SK-N-SH (cell line): Measurements from ENCODE around the gene PIEZO2. TPM values are rescaled to one million over a fixed set of nuclear protein-coding genes. Genes with fewer than 3 reads are reported as not detected.

ENCODE experiments used
- CTCF ChIA-PET: fragments of 300-600, 350-600 bp; formaldehyde crosslinking; extraction: SDS; loops from one replicate; lab custom pipeline; 2021; lab: Yijun Ruan, JAX
- POLR2A ChIA-PET: fragments of 350-600 bp; sonication (Branson Sonifier 250); formaldehyde crosslinking; extraction: SDS; loops from one replicate; lab custom pipeline; 2020; ENCODE audit warnings: antibody characterized with exemption, inconsistent platforms; lab: Yijun Ruan, JAX
- DNase-seq: peaks from one replicate; pipeline ENCODE4 v3.0.0; 2012
- H2AFZ ChIP-seq: fragments of 200-600 bp; sonication (generic); 2 replicates; pipeline ENCODE4 v1.8.1; 2016; ENCODE audit warnings: antibody characterized with exemption, mild to moderate bottlenecking, low read depth
- H3F3A ChIP-seq: fragments of 200-600 bp; sonication (generic); replicated peaks from 2 replicates; pipeline ENCODE3; 2016; ENCODE audit warnings: antibody characterized with exemption, mild to moderate bottlenecking; ENCODE audit not compliant: insufficient read depth
- H3K27ac ChIP-seq, 2 experiments: fragments of 200-500 bp in 1 of 2; fragments of 200-600 bp in 1 of 2; sonication (Bioruptor generic) in 1 of 2; sonication (generic), shearing (Covaris generic) in 1 of 2; 2 replicates each; pipeline versions ENCODE4 v1.5.1 to v1.6.1; 2014 to 2016; ENCODE audit warnings: low read depth in 2 of 2, inconsistent platforms in 1 of 2, low read length in 1 of 2, mild to moderate bottlenecking in 1 of 2, mixed read lengths in 1 of 2
- H3K27me3 ChIP-seq: fragments of 200-600 bp; sonication (generic), shearing (Covaris generic); 2 replicates; pipeline ENCODE4 v1.6.1; 2016; ENCODE audit warnings: mixed run types; ENCODE audit not compliant: insufficient read depth
- H3K36me3 ChIP-seq, 2 experiments: fragments of 200-500 bp in 1 of 2; fragments of 200-600 bp in 1 of 2; sonication (Bioruptor generic) in 1 of 2; sonication (generic) in 1 of 2; replicated peaks in 1 of 2; 2 replicates each; pipeline versions ENCODE3 to v1.5.1; 2014 to 2016; ENCODE audit warnings: low read length in 1 of 2, mild to moderate bottlenecking in 1 of 2; ENCODE audit not compliant: insufficient read depth in 2 of 2, control insufficient read depth in 1 of 2
- H3K4me1 ChIP-seq, 2 experiments: fragments of 200-500 bp in 1 of 2; fragments of 200-600 bp in 1 of 2; sonication (Bioruptor generic) in 1 of 2; sonication (generic), shearing (Covaris generic) in 1 of 2; 2 replicates each; pipeline versions ENCODE4 v1.5.1 to v1.6.1; 2014 to 2016; ENCODE audit warnings: low read depth in 1 of 2, low read length in 1 of 2, mixed run types in 1 of 2; ENCODE audit not compliant: insufficient read depth in 2 of 2, control insufficient read depth in 1 of 2
- H3K4me2 ChIP-seq: fragments of 200-600 bp; sonication (generic), shearing (Covaris generic); 2 replicates; pipeline ENCODE4 v1.6.1; 2017; ENCODE audit warnings: mixed run types
- H3K4me3 ChIP-seq, 2 experiments: fragments of 200-500 bp in 1 of 2; fragments of 200-600 bp in 1 of 2; sonication (Bioruptor generic) in 1 of 2; sonication (generic), shearing (Covaris generic) in 1 of 2; 2 replicates each; pipeline versions ENCODE4 v1.5.1 to v1.8.1; 2014 to 2016; ENCODE audit warnings: low read depth in 2 of 2, inconsistent platforms in 1 of 2, low read length in 1 of 2, mild to moderate bottlenecking in 1 of 2, mixed read lengths in 1 of 2, moderate library complexity in 1 of 2
- H3K79me2 ChIP-seq: fragments of 200-600 bp; sonication (generic); 2 replicates; pipeline ENCODE4 v1.8.1; 2017; ENCODE audit warnings: mild to moderate bottlenecking; ENCODE audit not compliant: insufficient read depth
- H3K9ac ChIP-seq: fragments of 200-600 bp; sonication (generic); 2 replicates; pipeline ENCODE4 v1.6.1; 2017; ENCODE audit warnings: mixed run types
- H3K9me2 ChIP-seq: fragments of 200-600 bp; sonication (generic); 2 replicates; pipeline ENCODE4 v1.6.1; 2017; ENCODE audit warnings: mixed run types
- H3K9me3 ChIP-seq: fragments of 200-600 bp; sonication (generic); 2 replicates; pipeline ENCODE4 v1.6.1; 2017; ENCODE audit warnings: mixed run types, mild to moderate bottlenecking, moderate library complexity
- H4K20me1 ChIP-seq: fragments of 200-600 bp; sonication (generic); 2 replicates; pipeline ENCODE4 v1.6.1; 2017; ENCODE audit warnings: mild to moderate bottlenecking, mixed run types; ENCODE audit not compliant: insufficient read depth
- ELF1 ChIP-seq: IDR thresholded peaks from 2 replicates; pipeline ENCODE4 v1.4.0; 2012
- EP300 ChIP-seq, 2 experiments: IDR thresholded peaks; 2 replicates each; pipeline versions ENCODE4 v1.4.0 to v1.6.1; 2012; ENCODE audit warnings: borderline replicate concordance in 1 of 2, low read depth in 1 of 2, low read length in 1 of 2
- EZH2phosphoT487 ChIP-seq: fragments of 200-600 bp; sonication (generic); IDR thresholded peaks from 2 replicates; pipeline ENCODE4 v1.6.1; 2017; ENCODE audit warnings: low read depth, mixed run types, mild to moderate bottlenecking, antibody characterized with exemption, moderate library complexity, borderline replicate concordance
- FOSL2 ChIP-seq: IDR thresholded peaks from 2 replicates; pipeline ENCODE4 v1.4.0; 2012; ENCODE audit warnings: low read depth, mild to moderate bottlenecking, moderate library complexity, borderline replicate concordance
- FOXM1 ChIP-seq: IDR thresholded peaks from 2 replicates; pipeline ENCODE4 v1.4.0; 2012; ENCODE audit warnings: low read depth, mild to moderate bottlenecking
- IRF3 ChIP-seq: fragments of 150-350 bp; IDR thresholded peaks from 2 replicates; pipeline ENCODE4 v1.6.1; 2016; ENCODE audit warnings: mild to moderate bottlenecking, low read depth, low read length
- JUND ChIP-seq: IDR thresholded peaks from 2 replicates; pipeline ENCODE4 v1.4.0; 2012
- MAX ChIP-seq: IDR thresholded peaks from 2 replicates; pipeline ENCODE4 v1.4.0; 2012; ENCODE audit warnings: low read depth
- MEF2A ChIP-seq: IDR thresholded peaks from 2 replicates; pipeline ENCODE4 v1.4.0; 2012; ENCODE audit warnings: low read depth, borderline replicate concordance
- NRF1 ChIP-seq: IDR thresholded peaks from 2 replicates; pipeline ENCODE4 v1.6.1; 2012; ENCODE audit warnings: low read depth, mild to moderate bottlenecking, low read length
- PBX3 ChIP-seq: IDR thresholded peaks from 2 replicates; pipeline ENCODE4; 2012
- RAD21 ChIP-seq: IDR thresholded peaks from 2 replicates; pipeline ENCODE4 v1.6.1; 2012; ENCODE audit warnings: mild to moderate bottlenecking, low read length
- RCOR1 ChIP-seq: fragments of 150-350 bp; IDR thresholded peaks from 2 replicates; pipeline ENCODE4 v1.6.1; 2017; ENCODE audit warnings: antibody characterized with exemption, low read length
- RXRA ChIP-seq: IDR thresholded peaks from 2 replicates; pipeline ENCODE4 v1.4.0; 2012; ENCODE audit warnings: low read depth, mild to moderate bottlenecking, borderline replicate concordance
- SMC3 ChIP-seq: IDR thresholded peaks from 2 replicates; pipeline ENCODE4 v1.6.1; 2012; ENCODE audit warnings: low read depth, low read length, improper control_type of control experiment
- TAF1 ChIP-seq: IDR thresholded peaks from 2 replicates; pipeline ENCODE4 v1.6.1; 2012; ENCODE audit warnings: low read depth, mild to moderate bottlenecking, low read length, moderate library complexity, borderline replicate concordance
- TEAD4 ChIP-seq: IDR thresholded peaks from 2 replicates; pipeline ENCODE4 v1.4.0; 2012; ENCODE audit warnings: mild to moderate bottlenecking, borderline replicate concordance; ENCODE audit not compliant: insufficient read depth
- USF1 ChIP-seq: IDR thresholded peaks from 2 replicates; pipeline ENCODE4 v1.4.0; 2012; ENCODE audit warnings: low read depth, borderline replicate concordance
- USF2 ChIP-seq: fragments of 150-350 bp; IDR thresholded peaks from 2 replicates; pipeline ENCODE4 v1.6.1; 2017; ENCODE audit warnings: antibody characterized with exemption, low read length, low read depth, borderline replicate concordance
- YY1 ChIP-seq: IDR thresholded peaks from 2 replicates; pipeline ENCODE4 v1.4.0; 2012; ENCODE audit warnings: low read depth, mild to moderate bottlenecking
- ZBTB33 ChIP-seq: IDR thresholded peaks from 2 replicates; pipeline ENCODE4 v1.4.0; 2012; ENCODE audit warnings: low read depth, borderline replicate concordance
- WGBS: methylation state at CpG from one replicate; pipeline ENCODE4 v1.1.6; 2017; ENCODE audit warnings: low lambda C conversion rate; 5-methylcytosine and 5-hydroxymethylcytosine counted together
- polyA plus RNA-seq, 3 experiments: library from polyadenylated mRNA; depleted of rRNA; stranded (reverse); fragments of >200 nt; gene quantifications; 2 replicates each; pipeline ENCODE4 v1.2.3, GENCODE V29; 2012

Gene PIEZO2
- polyA plus RNA-seq, 1 of the 3 experiments (the other 2 are of a cell fraction), result not detected

GRCh38 chr18:11055721-11056120, 93.6 kb downstream of the PIEZO2 start (continued):
- TF ChIP-seq NRF1 (no peak), RXRA (no peak), TAF1 (no peak), ELF1 (no peak)

- Histone ChIP-seq H3K27ac (no peak overlapping the region), H3K36me3 (no peaks in the 10 kb centered on the region), H3K9me3 (no peaks in the 10 kb centered on the region), H4K20me1 (no peaks in the 10 kb centered on the region), H3K9me2 (no peaks in the 10 kb centered on the region), H3K4me2 (no peak overlapping the region), H3K79me2 (no peaks in the 10 kb centered on the region), H2AFZ (no peak overlapping the region), H3F3A (no peaks in the 10 kb centered on the region), H3K4me3 (no peak overlapping the region), H3K4me1 (no peaks in the 10 kb centered on the region), H3K27me3 (peaks cover 4% of the 10 kb centered on the region), H3K9ac (no peak overlapping the region)
- CTCF ChIA-PET, result no interaction called here
- 4% methylated on average over 4 of the region's 4 CpGs for WGBS
- POLR2A ChIA-PET, result no interaction called here
- no peak for TF ChIP-seq ZBTB33
- TF ChIP-seq MAX, result no peak
- TF ChIP-seq FOSL2, result no peak
- no peak for TF ChIP-seq JUND
- no peak for TF ChIP-seq RXRA
- no peak for DNase-seq
Observed at GRCh38 chr18:11054497-11054896, 94.9 kb downstream of the PIEZO2 start.

- no peaks in the 10 kb centered on the region for H3K79me2 ChIP-seq
- CTCF ChIA-PET, result interaction anchor here (5.1 kb wide), 1 partner anchor 13 kb away, joined by 27 read pairs; no protein-coding TSS in a partner anchor
- H3K4me2 ChIP-seq, result no peak overlapping the region
- no peak overlapping the region for H3K9ac ChIP-seq
- POLR2A ChIA-PET, result no interaction called here
- H3K27ac ChIP-seq, result no peak overlapping the region
- no peak overlapping the region for H3K4me3 ChIP-seq
- no peaks in the 10 kb centered on the region for H3K9me2 ChIP-seq
- H4K20me1 ChIP-seq, result no peaks in the 10 kb centered on the region
- H2AFZ ChIP-seq, result no peak overlapping the region
- H3K27me3 ChIP-seq, result peaks cover 4% of the 10 kb centered on the region
- no peaks in the 10 kb centered on the region for H3K9me3 ChIP-seq
- H3K4me1 ChIP-seq, result no peaks in the 10 kb centered on the region
- WGBS, result 57% methylated on average over 1 of the region's 1 CpG
- H3K36me3 ChIP-seq, result no peaks in the 10 kb centered on the region
- H3F3A ChIP-seq, result no peaks in the 10 kb centered on the region
- DNase-seq, result no peak
- TF ChIP-seq TEAD4 (no peak), EZH2phosphoT487 (no peak), MEF2A (no peak), USF1 (no peak), SMC3 (no peak), MAX (no peak), IRF3 (no peak), EP300 (IDR thresholded peaks at IDR 0.05; ENCODE audit: borderline replicate concordance in 1 of 2, low read depth in 1 of 2, low read length in 1 of 2) (no peak), YY1 (no peak), USF2 (no peak), RCOR1 (no peak), FOXM1 (no peak), PBX3 (no peak), RXRA (no peak), FOSL2 (no peak), RAD21 (no peak)
Observed at GRCh38 chr18:11053293-11053692, 96.1 kb downstream of the PIEZO2 start.
